Neural progenitor cell (in vitro differentiated cells): ENCODE measurements around the gene RIMS1. TPM values are rescaled to one million over a fixed set of nuclear protein-coding genes. Genes with fewer than 3 reads are reported as not detected.

Source experiments
- DNase-seq: peaks from one replicate; pipeline ENCODE4 v3.0.0-alpha.2; 2016; ENCODE audit warnings: low spot score
- H2AFZ ChIP-seq: fragments of 200-600 bp; sonication (generic); replicated peaks from 2 replicates; pipeline ENCODE4 v1.6.1; 2016; ENCODE audit warnings: antibody characterized with exemption
- H3F3A ChIP-seq: fragments of 200-600 bp; sonication (generic); 2 replicates; pipeline ENCODE4 v1.6.1; 2016; ENCODE audit warnings: antibody characterized with exemption, low read depth
- H3K27ac ChIP-seq: fragments of 200-600 bp; sonication (generic); 2 replicates; pipeline ENCODE4 v1.5.1; 2016; ENCODE audit warnings: mild to moderate bottlenecking
- H3K27me3 ChIP-seq: fragments of 200-600 bp; sonication (generic); 2 replicates; pipeline ENCODE4 v1.6.1; 2016; ENCODE audit warnings: mild to moderate bottlenecking, moderate library complexity
- H3K36me3 ChIP-seq: fragments of 200-600 bp; sonication (generic); 2 replicates; pipeline ENCODE4 v1.5.1; 2016
- H3K4me1 ChIP-seq: fragments of 200-600 bp; sonication (generic); 2 replicates; pipeline ENCODE4 v1.6.1; 2016; ENCODE audit warnings: mixed run types
- H3K4me2 ChIP-seq: fragments of 200-600 bp; sonication (generic); 2 replicates; pipeline ENCODE4 v1.6.1; 2016
- H3K4me3 ChIP-seq: fragments of 200-600 bp; sonication (generic); 2 replicates; pipeline ENCODE4 v1.5.1; 2016
- H3K79me2 ChIP-seq: fragments of 200-600 bp; sonication (generic); 2 replicates; pipeline ENCODE4 v1.6.1; 2016; ENCODE audit warnings: low read depth
- H3K9ac ChIP-seq: fragments of 200-600 bp; sonication (generic); 2 replicates; pipeline ENCODE4 v1.6.1; 2016
- H3K9me3 ChIP-seq: fragments of 200-600 bp; sonication (generic); 2 replicates; pipeline ENCODE4 v1.5.1; 2016; ENCODE audit warnings: low read depth
- H4K20me1 ChIP-seq: fragments of 200-600 bp; sonication (generic); 2 replicates; pipeline ENCODE4 v1.6.1; 2016; ENCODE audit warnings: low read depth
- H3K27ac Mint-ChIP-seq: 3 replicates; pipeline ENCODE4 v1.8.0; 2021; ENCODE audit warnings: mixed read lengths
- H3K27me3 Mint-ChIP-seq: 2 replicates; pipeline ENCODE4 v1.8.0; 2022; ENCODE audit warnings: low read depth, mild to moderate bottlenecking, inconsistent platforms, moderate library complexity, mixed read lengths; ENCODE audit not compliant: insufficient read depth
- H3K36me3 Mint-ChIP-seq: 3 replicates; pipeline ENCODE4 v1.8.0; 2021; ENCODE audit warnings: mixed read lengths
- H3K4me1 Mint-ChIP-seq: 3 replicates; pipeline ENCODE4 v1.8.0; 2021; ENCODE audit warnings: mixed read lengths
- H3K4me3 Mint-ChIP-seq: 3 replicates; pipeline ENCODE4 v1.8.0; 2021; ENCODE audit warnings: mild to moderate bottlenecking, moderate library complexity, mixed read lengths
- H3K9me3 Mint-ChIP-seq: 3 replicates; pipeline ENCODE4 v1.8.0; 2020; ENCODE audit warnings: mixed read lengths
- EZH2 ChIP-seq: fragments of 200-600 bp; sonication (generic); IDR thresholded peaks from 2 replicates; pipeline ENCODE4 v1.6.1; 2017; ENCODE audit warnings: antibody characterized with exemption, mild to moderate bottlenecking, moderate library complexity
- EZH2phosphoT487 ChIP-seq: fragments of 200-600 bp; sonication (generic); IDR thresholded peaks from 2 replicates; pipeline ENCODE4 v1.6.1; 2017; ENCODE audit warnings: antibody characterized with exemption
- total RNA-seq: library from RNA; depleted of rRNA; stranded (reverse); fragments of >200 nt; gene quantifications from 2 replicates; pipeline ENCODE4 v1.2.3, GENCODE V29; 2015; ENCODE audit warnings: low replicate concordance
- TF ChIP-seq, protein P1 (sequence below): fragments of 200-600 bp; sonication (generic); IDR thresholded peaks from 2 replicates; pipeline ENCODE4 v1.5.1; 2017; ENCODE audit warnings: antibody characterized with exemption, mild to moderate bottlenecking

RIMS1 gene
- total RNA-seq, 1 donor from 2014 or later, result 2.5 TPM

DNA sequence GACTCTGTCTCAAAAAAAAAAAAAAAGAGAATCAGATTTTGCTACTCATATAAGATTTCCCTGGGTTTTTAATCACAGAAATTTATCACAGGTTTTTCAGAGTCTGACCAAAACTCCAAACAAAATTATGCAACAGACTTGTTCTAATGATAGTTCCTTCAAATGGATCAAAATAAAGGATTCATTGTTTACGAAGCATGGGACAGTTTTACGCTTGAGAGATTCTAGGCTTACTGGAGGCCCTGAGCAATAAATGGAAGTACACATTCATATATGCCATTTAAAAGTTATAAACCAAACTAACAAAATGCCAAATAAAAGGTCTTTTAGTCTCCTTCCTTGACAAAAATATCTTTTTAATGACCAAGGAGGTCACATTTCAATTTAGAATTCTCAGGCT lies 490.4 kb downstream of the RIMS1 start:
- Mint-ChIP-seq H3K4me1 (peaks cover 13% of the 10 kb centered on the region), H3K27me3 (no peaks in the 10 kb centered on the region), H3K36me3 (no peaks in the 10 kb centered on the region), H3K9me3 (no peaks in the 10 kb centered on the region), H3K27ac (no peak overlapping the region), H3K4me3 (no peak overlapping the region)
- H4K20me1 ChIP-seq, result no peaks in the 10 kb centered on the region
- no peak overlapping the region for H3K4me2 ChIP-seq
- H2AFZ ChIP-seq, result no peak overlapping the region
- H3K27me3 ChIP-seq, result no peaks in the 10 kb centered on the region
- H3K4me1 ChIP-seq, result peaks cover 7% of the 10 kb centered on the region
- H3F3A ChIP-seq, result no peaks in the 10 kb centered on the region
- H3K79me2 ChIP-seq, result no peaks in the 10 kb centered on the region
- H3K27ac ChIP-seq, result no peak overlapping the region
- H3K36me3 ChIP-seq, result no peaks in the 10 kb centered on the region
- H3K4me3 ChIP-seq, result no peak overlapping the region
- TF ChIP-seq EZH2phosphoT487, result no peak
- no peak for TF ChIP-seq EZH2
- TF ChIP-seq, protein P1, sequence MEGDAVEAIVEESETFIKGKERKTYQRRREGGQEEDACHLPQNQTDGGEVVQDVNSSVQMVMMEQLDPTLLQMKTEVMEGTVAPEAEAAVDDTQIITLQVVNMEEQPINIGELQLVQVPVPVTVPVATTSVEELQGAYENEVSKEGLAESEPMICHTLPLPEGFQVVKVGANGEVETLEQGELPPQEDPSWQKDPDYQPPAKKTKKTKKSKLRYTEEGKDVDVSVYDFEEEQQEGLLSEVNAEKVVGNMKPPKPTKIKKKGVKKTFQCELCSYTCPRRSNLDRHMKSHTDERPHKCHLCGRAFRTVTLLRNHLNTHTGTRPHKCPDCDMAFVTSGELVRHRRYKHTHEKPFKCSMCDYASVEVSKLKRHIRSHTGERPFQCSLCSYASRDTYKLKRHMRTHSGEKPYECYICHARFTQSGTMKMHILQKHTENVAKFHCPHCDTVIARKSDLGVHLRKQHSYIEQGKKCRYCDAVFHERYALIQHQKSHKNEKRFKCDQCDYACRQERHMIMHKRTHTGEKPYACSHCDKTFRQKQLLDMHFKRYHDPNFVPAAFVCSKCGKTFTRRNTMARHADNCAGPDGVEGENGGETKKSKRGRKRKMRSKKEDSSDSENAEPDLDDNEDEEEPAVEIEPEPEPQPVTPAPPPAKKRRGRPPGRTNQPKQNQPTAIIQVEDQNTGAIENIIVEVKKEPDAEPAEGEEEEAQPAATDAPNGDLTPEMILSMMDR, result no peak
- DNase-seq, result no peak
- H3K9me3 ChIP-seq, result no peaks in the 10 kb centered on the region
- H3K9ac ChIP-seq, result no peak overlapping the region

DNA sequence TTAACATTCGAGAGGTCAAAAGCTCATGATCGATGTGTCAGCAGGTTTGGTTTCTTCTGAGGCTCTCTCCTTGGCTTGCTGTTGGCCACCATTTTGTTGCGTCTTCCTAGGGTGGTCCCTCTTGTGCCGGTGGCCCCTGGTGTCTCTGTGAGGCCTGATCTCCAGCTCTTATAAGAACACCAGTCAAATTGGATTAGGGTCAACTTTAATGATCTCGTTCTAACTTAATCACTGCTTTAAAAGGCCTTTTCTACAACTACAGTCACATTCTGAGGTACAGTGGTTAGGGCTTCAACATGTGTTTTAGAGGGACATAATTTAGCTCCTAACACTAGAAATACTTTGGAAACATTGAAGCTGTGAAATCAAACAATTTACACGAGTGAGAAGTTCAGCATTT lies 494.7 kb downstream of the RIMS1 start:
- no peaks in the 10 kb centered on the region for H3K36me3 ChIP-seq
- H3K4me1 Mint-ChIP-seq, result peaks cover 2% of the 10 kb centered on the region
- no peak overlapping the region for H3K9ac ChIP-seq
- no peaks in the 10 kb centered on the region for H3K9me3 ChIP-seq
- H3K27ac Mint-ChIP-seq, result no peak overlapping the region
- no peaks in the 10 kb centered on the region for H3K9me3 Mint-ChIP-seq
- H3K4me1 ChIP-seq, result no peaks in the 10 kb centered on the region
- no peaks in the 10 kb centered on the region for H3K36me3 Mint-ChIP-seq
- DNase-seq, result no peak
- no peaks in the 10 kb centered on the region for H3K79me2 ChIP-seq
- H3K4me2 ChIP-seq, result no peak overlapping the region
- no peaks in the 10 kb centered on the region for H3F3A ChIP-seq
- TF ChIP-seq EZH2 (no peak), EZH2phosphoT487 (no peak)
- TF ChIP-seq, protein P1, result no peak
- H3K27ac ChIP-seq, result no peak overlapping the region
- H3K4me3 Mint-ChIP-seq, result no peak overlapping the region
- no peak overlapping the region for H2AFZ ChIP-seq
- no peak overlapping the region for H3K4me3 ChIP-seq
- H3K27me3 ChIP-seq, result no peaks in the 10 kb centered on the region
- H3K27me3 Mint-ChIP-seq, result no peaks in the 10 kb centered on the region
- no peaks in the 10 kb centered on the region for H4K20me1 ChIP-seq

DNA sequence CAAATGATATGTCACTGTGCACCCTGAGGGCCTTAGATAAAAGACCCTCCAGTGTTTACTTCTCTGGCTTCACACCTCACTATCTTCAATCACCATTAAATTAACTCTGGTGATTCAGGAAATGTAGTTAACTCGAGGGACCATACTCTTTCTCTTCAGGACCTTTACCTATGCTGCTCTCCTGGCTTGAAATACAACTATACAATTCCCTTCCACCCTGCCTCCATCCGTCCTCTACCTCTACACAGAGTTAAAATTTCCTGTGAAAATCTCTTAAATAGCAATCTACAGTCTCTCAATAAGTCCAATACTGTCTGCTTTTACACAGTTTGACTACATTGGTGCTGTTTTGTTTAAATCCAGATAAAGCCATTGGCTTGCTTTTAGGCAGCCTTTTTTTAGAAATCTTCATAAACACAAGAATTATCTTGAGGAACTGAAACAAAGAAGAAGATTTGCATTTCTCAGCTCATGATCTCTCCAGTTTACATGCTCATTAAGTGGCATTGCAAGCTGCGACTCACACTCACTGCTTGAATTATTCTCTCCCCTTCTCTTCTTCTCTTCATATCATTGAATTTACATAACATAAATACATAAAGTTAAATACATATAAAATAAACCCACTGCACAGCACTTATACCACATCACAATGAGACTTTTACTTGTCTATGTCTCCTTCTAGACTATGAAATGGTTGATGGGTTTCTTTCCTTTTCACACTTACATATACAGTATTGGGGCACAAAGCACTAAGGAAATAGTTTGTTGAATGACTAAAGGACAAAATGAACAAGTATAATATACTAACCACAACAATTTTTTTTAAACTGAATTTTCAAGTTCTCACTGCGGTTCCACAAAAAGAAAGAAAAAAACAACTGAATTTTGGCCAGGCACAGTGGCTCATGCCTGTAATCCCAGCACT lies 496.5 kb downstream of the RIMS1 start:
- no peaks in the 10 kb centered on the region for H3K36me3 ChIP-seq
- H3F3A ChIP-seq, result no peaks in the 10 kb centered on the region
- no peaks in the 10 kb centered on the region for H3K79me2 ChIP-seq
- H3K4me1 ChIP-seq, result no peaks in the 10 kb centered on the region
- Mint-ChIP-seq H3K27ac (no peak overlapping the region), H3K4me1 (no peaks in the 10 kb centered on the region), H3K4me3 (no peak overlapping the region), H3K27me3 (no peaks in the 10 kb centered on the region), H3K9me3 (no peaks in the 10 kb centered on the region), H3K36me3 (no peaks in the 10 kb centered on the region)
- DNase-seq, result no peak
- no peaks in the 10 kb centered on the region for H4K20me1 ChIP-seq
- TF ChIP-seq EZH2phosphoT487 (no peak), EZH2 (no peak)
- TF ChIP-seq, protein P1, result no peak
- no peaks in the 10 kb centered on the region for H3K9me3 ChIP-seq
- no peak overlapping the region for H3K9ac ChIP-seq
- no peak overlapping the region for H3K4me3 ChIP-seq
- no peak overlapping the region for H3K27ac ChIP-seq
- no peak overlapping the region for H3K4me2 ChIP-seq
- no peaks in the 10 kb centered on the region for H3K27me3 ChIP-seq
- H2AFZ ChIP-seq, result no peak overlapping the region
